ENCODE measurements around the gene ACBD4. TPM values are rescaled to one million over a fixed set of nuclear protein-coding genes. Genes with fewer than 3 reads are reported as not detected.

Gene ACBD4
- total RNA-seq, 1 donor from 2014 or later: 3.9 TPM

DNA sequence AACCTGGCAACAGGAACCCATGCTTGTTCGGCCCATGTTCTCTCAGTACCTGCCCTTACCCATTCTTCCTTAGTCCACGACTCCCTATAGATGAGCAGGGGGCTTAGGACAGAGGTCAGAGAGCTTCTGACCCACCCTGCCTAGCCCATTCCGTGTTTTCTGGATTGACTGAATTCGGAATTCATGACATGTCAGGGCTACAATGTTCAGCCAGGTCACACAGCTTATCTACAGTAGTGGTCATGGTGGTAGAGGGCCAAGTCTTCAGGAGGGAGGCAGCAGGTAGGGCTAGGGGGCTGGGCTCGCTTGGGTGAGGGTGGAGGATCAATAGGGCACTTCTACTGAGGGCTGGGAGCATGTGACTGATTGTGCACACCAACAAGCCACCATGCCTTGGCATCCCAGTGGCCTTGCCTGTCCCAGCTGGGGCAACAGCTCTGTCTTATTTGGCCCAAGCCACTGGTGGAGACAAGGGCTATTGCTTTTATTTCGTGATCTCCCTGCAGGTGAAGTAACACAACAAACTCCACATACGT, 29.3 kb downstream of the ACBD4 start:
- FAIRE-seq (no peak), DNase-seq (ENCODE audit: low read depth) (no peak)
- H3K36me3 ChIP-seq (ENCODE audit: insufficient read depth, low read length): no peaks in the 10 kb centered on the region
- H3K27ac Mint-ChIP-seq (ENCODE audit: unreplicated experiment): peak overlapping the region; percentile 59
- H3K36me3 Mint-ChIP-seq (ENCODE audit: low read depth, unreplicated experiment): peaks cover 10% of the 10 kb centered on the region
- no peak overlapping the region for H2AFZ ChIP-seq (ENCODE audit: low read depth, low read length)
- H3K9ac ChIP-seq (ENCODE audit: low read length): no peak overlapping the region
- no peaks in the 10 kb centered on the region for H3K27me3 ChIP-seq (ENCODE audit: insufficient read depth, low read length)
- H3K9me3 ChIP-seq (ENCODE audit: insufficient read depth, low read depth, low read length): no peaks in the 10 kb centered on the region
- H3K4me3 Mint-ChIP-seq (ENCODE audit: unreplicated experiment): peak overlapping the region; percentile 69
- peaks cover 15% of the 10 kb centered on the region for H3K79me2 ChIP-seq (ENCODE audit: insufficient read depth, low read length)
- no peak for TF ChIP-seq EZH2 (IDR thresholded peaks at IDR 0.05; ENCODE audit: insufficient read depth, low read length)
- TF ChIP-seq, protein P1, sequence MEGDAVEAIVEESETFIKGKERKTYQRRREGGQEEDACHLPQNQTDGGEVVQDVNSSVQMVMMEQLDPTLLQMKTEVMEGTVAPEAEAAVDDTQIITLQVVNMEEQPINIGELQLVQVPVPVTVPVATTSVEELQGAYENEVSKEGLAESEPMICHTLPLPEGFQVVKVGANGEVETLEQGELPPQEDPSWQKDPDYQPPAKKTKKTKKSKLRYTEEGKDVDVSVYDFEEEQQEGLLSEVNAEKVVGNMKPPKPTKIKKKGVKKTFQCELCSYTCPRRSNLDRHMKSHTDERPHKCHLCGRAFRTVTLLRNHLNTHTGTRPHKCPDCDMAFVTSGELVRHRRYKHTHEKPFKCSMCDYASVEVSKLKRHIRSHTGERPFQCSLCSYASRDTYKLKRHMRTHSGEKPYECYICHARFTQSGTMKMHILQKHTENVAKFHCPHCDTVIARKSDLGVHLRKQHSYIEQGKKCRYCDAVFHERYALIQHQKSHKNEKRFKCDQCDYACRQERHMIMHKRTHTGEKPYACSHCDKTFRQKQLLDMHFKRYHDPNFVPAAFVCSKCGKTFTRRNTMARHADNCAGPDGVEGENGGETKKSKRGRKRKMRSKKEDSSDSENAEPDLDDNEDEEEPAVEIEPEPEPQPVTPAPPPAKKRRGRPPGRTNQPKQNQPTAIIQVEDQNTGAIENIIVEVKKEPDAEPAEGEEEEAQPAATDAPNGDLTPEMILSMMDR (IDR thresholded peaks at IDR 0.05; ENCODE audit: insufficient read depth, low read depth, low read length): no peak
- H3K4me3 ChIP-seq (ENCODE audit: insufficient read depth, low read depth, low read length): no peak overlapping the region
- H3K4me1 ChIP-seq (ENCODE audit: insufficient read depth, low read length): peaks cover 9% of the 10 kb centered on the region
- H3K27me3 Mint-ChIP-seq (ENCODE audit: low read depth, unreplicated experiment): no peaks in the 10 kb centered on the region
- H3K4me2 ChIP-seq (ENCODE audit: low read length): peak overlapping the region; percentile 36
- H4K20me1 ChIP-seq (ENCODE audit: insufficient read depth, low read length): no peaks in the 10 kb centered on the region
- no peak overlapping the region for H3K27ac ChIP-seq (ENCODE audit: low read depth, low read length)
- H3K9me3 Mint-ChIP-seq (ENCODE audit: unreplicated experiment): no peaks in the 10 kb centered on the region
- peaks cover 11% of the 10 kb centered on the region for H3K4me1 Mint-ChIP-seq (ENCODE audit: low read depth, unreplicated experiment)

DNA sequence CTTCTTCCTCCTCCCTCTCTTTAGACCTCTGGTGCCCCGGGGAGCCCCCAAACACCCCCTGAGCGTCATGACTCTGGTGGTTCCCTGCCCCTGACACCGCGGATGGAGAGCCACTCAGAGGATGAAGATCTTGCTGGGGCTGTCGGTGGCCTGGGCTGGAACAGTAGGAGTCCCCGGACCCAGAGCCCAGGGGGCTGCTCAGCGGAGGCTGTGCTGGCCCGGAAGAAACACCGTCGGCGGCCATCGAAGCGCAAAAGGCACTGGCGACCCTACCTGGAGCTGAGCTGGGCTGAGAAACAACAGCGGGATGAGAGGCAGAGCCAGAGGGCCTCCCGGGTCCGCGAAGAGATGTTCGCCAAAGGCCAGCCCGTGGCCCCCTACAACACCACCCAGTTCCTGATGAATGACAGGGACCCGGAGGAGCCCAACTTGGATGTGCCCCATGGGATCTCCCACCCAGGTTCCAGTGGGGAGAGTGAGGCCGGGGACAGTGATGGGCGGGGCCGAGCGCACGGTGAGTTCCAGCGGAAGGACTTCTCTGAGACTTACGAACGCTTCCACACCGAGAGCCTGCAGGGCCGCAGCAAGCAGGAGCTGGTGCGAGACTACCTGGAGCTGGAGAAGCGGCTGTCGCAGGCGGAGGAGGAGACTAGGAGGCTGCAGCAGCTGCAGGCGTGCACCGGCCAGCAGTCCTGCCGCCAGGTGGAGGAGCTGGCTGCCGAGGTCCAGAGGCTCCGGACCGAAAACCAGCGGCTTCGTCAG, 33.7 kb downstream of the ACBD4 start:
- Mint-ChIP-seq H3K36me3 (ENCODE audit: low read depth, unreplicated experiment) (peaks cover 12% of the 10 kb centered on the region), H3K27me3 (ENCODE audit: low read depth, unreplicated experiment) (no peaks in the 10 kb centered on the region), H3K4me3 (ENCODE audit: unreplicated experiment) (no peak overlapping the region), H3K27ac (ENCODE audit: unreplicated experiment) (no peak overlapping the region), H3K9me3 (ENCODE audit: unreplicated experiment) (no peaks in the 10 kb centered on the region), H3K4me1 (ENCODE audit: low read depth, unreplicated experiment) (peaks cover 31% of the 10 kb centered on the region)
- H3K4me1 ChIP-seq (ENCODE audit: insufficient read depth, low read length): peaks cover 40% of the 10 kb centered on the region
- no peaks in the 10 kb centered on the region for H3K79me2 ChIP-seq (ENCODE audit: insufficient read depth, low read length)
- no peak for DNase-seq (ENCODE audit: low read depth)
- no peaks in the 10 kb centered on the region for H4K20me1 ChIP-seq (ENCODE audit: insufficient read depth, low read length)
- no peak overlapping the region for H2AFZ ChIP-seq (ENCODE audit: low read depth, low read length)
- H3K4me3 ChIP-seq (ENCODE audit: insufficient read depth, low read depth, low read length): no peak overlapping the region
- TF ChIP-seq, protein P1 (IDR thresholded peaks at IDR 0.05; ENCODE audit: insufficient read depth, low read depth, low read length): no peak
- no peak for TF ChIP-seq EZH2 (IDR thresholded peaks at IDR 0.05; ENCODE audit: insufficient read depth, low read length)
- no peaks in the 10 kb centered on the region for H3K36me3 ChIP-seq (ENCODE audit: insufficient read depth, low read length)
- H3K27me3 ChIP-seq (ENCODE audit: insufficient read depth, low read length): no peaks in the 10 kb centered on the region
- H3K9me3 ChIP-seq (ENCODE audit: insufficient read depth, low read depth, low read length): no peaks in the 10 kb centered on the region
- H3K4me2 ChIP-seq (ENCODE audit: low read length): no peak overlapping the region
- FAIRE-seq: no peak
- H3K27ac ChIP-seq (ENCODE audit: low read depth, low read length): no peak overlapping the region
- no peak overlapping the region for H3K9ac ChIP-seq (ENCODE audit: low read length)
